Measurements from ENCODE around the gene NPFF. TPM values are rescaled to one million over a fixed set of nuclear protein-coding genes. Genes with fewer than 3 reads are reported as not detected.

Gene NPFF
- total and polyA plus RNA-seq, 4 donors, result 5.1 to 14.4 TPM; not detected in 2

- intact Hi-C loops (cut with DNase I), result no loop called here
- Histone ChIP-seq H3K4me3 (ENCODE audit: low read length in 2 of 2) (no peak overlapping the region), H3K36me3 (ENCODE audit: control insufficient read depth in 1 of 2, insufficient read depth in 2 of 2, low read length in 1 of 2) (peaks cover 6 to 12% of the 10 kb centered on the region in 2 donors), H3K9me3 (ENCODE audit: control insufficient read depth, low read length) (no peaks in the 10 kb centered on the region), H3K27me3 (ENCODE audit: control insufficient read depth in 1 of 2, insufficient read depth in 2 of 2, low read length in 1 of 2) (no peaks in the 10 kb centered on the region), H3K4me1 (ENCODE audit: control insufficient read depth in 1 of 2, insufficient read depth in 2 of 2, low read length in 2 of 2) (no peaks in the 10 kb centered on the region), H3K27ac (ENCODE audit: low read depth in 1 of 2, low read length in 2 of 2) (peak overlapping the region in 1 of 2 donors; percentile 4)
- ATAC-seq (ENCODE audit: low FRiP score) (no peak), DNase-seq (no peak)
- WGBS, 2 donors, result 61 to 67% methylated on average over 2 of the region's 2 CpGs
These were observed 30.5 kb downstream of the NPFF start for GRCh38 chr12:53476769-53477209.

DNA sequence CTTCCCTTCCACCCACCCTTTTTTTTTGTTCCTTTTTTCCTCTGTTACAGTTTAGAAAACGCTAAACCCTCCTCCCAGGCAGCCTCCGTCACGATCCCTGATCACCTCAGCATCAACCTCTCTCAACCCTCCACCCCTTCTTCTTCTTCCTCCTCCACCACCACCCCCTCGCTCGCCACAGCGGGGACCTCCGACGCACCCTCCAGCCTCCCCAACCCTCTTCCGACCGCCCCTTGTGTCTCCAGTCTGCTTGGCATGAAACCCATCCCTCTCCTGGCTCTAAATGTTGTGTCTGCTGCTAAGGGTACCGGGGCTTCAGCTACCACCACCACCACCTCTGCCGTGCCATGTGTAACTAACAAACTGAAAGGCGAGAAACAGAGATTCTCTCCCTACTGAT lies 32.5 kb downstream of the NPFF start:
- H3K27ac ChIP-seq (ENCODE audit: low read depth in 1 of 2, low read length in 2 of 2), result no peak overlapping the region
- H3K4me3 ChIP-seq (ENCODE audit: low read length in 2 of 2), result no peak overlapping the region
- 53 to 58% methylated on average over 13 of the region's 13 CpGs for WGBS, 2 donors
- H3K27me3 ChIP-seq (ENCODE audit: control insufficient read depth in 1 of 2, insufficient read depth in 2 of 2, low read length in 1 of 2), result no peaks in the 10 kb centered on the region
- no peaks in the 10 kb centered on the region for H3K9me3 ChIP-seq (ENCODE audit: control insufficient read depth, low read length)
- ATAC-seq (ENCODE audit: low FRiP score), result no peak
- no peak for DNase-seq
- H3K36me3 ChIP-seq (ENCODE audit: control insufficient read depth in 1 of 2, insufficient read depth in 2 of 2, low read length in 1 of 2), result peaks cover 5 to 9% of the 10 kb centered on the region in 2 donors
- no peaks in the 10 kb centered on the region for H3K4me1 ChIP-seq (ENCODE audit: control insufficient read depth in 1 of 2, insufficient read depth in 2 of 2, low read length in 2 of 2)
- intact Hi-C loops (cut with DNase I), result loop anchor here in 1 of 2 donors (5.0 kb wide), 1 partner anchor 37 kb away; no protein-coding TSS in a partner anchor

GRCh38 chr12:53474077-53474476 lies 33.2 kb downstream of the NPFF start:
- Histone ChIP-seq H3K4me1 (ENCODE audit: control insufficient read depth in 1 of 2, insufficient read depth in 2 of 2, low read length in 2 of 2) (no peaks in the 10 kb centered on the region), H3K9me3 (ENCODE audit: control insufficient read depth, low read length) (no peaks in the 10 kb centered on the region), H3K36me3 (ENCODE audit: control insufficient read depth in 1 of 2, insufficient read depth in 2 of 2, low read length in 1 of 2) (peaks cover 5 to 9% of the 10 kb centered on the region in 2 donors), H3K4me3 (ENCODE audit: low read length in 2 of 2) (no peak overlapping the region), H3K27me3 (ENCODE audit: control insufficient read depth in 1 of 2, insufficient read depth in 2 of 2, low read length in 1 of 2) (no peaks in the 10 kb centered on the region), H3K27ac (ENCODE audit: low read depth in 1 of 2, low read length in 2 of 2) (no peak overlapping the region)
- intact Hi-C loops (cut with DNase I), result loop anchor here in 1 of 2 donors (5.0 kb wide), 1 partner anchor 38 kb away; no protein-coding TSS in a partner anchor
- 50 to 55% methylated on average over 2 of the region's 2 CpGs for WGBS, 2 donors
- ATAC-seq (ENCODE audit: low FRiP score) (no peak), DNase-seq (no peak)

- Histone ChIP-seq H3K27ac (ENCODE audit: low read depth in 1 of 2, low read length in 2 of 2) (no peak overlapping the region), H3K27me3 (ENCODE audit: control insufficient read depth in 1 of 2, insufficient read depth in 2 of 2, low read length in 1 of 2) (no peaks in the 10 kb centered on the region), H3K4me1 (ENCODE audit: control insufficient read depth in 1 of 2, insufficient read depth in 2 of 2, low read length in 2 of 2) (no peaks in the 10 kb centered on the region), H3K9me3 (ENCODE audit: control insufficient read depth, low read length) (no peaks in the 10 kb centered on the region), H3K36me3 (ENCODE audit: control insufficient read depth in 1 of 2, insufficient read depth in 2 of 2, low read length in 1 of 2) (peaks cover 7 to 12% of the 10 kb centered on the region in 2 donors), H3K4me3 (ENCODE audit: low read length in 2 of 2) (no peak overlapping the region)
- intact Hi-C loops (cut with DNase I), result loop anchor here in 1 of 2 donors (5.0 kb wide), 1 partner anchor 40 kb away; no protein-coding TSS in a partner anchor
- DNase-seq (no peak), ATAC-seq (ENCODE audit: low FRiP score) (no peak)
- WGBS, 2 donors, result 90 to 93% methylated on average over 1 of the region's 1 CpG
These were observed 35.2 kb downstream of the NPFF start for GRCh38 chr12:53472056-53472582.

- ATAC-seq (ENCODE audit: low FRiP score) (no peak), DNase-seq (no peak)
- Histone ChIP-seq H3K27ac (ENCODE audit: low read depth in 1 of 2, low read length in 2 of 2) (no peak overlapping the region), H3K36me3 (ENCODE audit: control insufficient read depth in 1 of 2, insufficient read depth in 2 of 2, low read length in 1 of 2) (peaks cover 11 to 33% of the 10 kb centered on the region in 2 donors), H3K9me3 (ENCODE audit: control insufficient read depth, low read length) (no peaks in the 10 kb centered on the region), H3K4me1 (ENCODE audit: control insufficient read depth in 1 of 2, insufficient read depth in 2 of 2, low read length in 2 of 2) (no peaks in the 10 kb centered on the region), H3K4me3 (ENCODE audit: low read length in 2 of 2) (no peak overlapping the region), H3K27me3 (ENCODE audit: control insufficient read depth in 1 of 2, insufficient read depth in 2 of 2, low read length in 1 of 2) (no peaks in the 10 kb centered on the region)
- intact Hi-C loops (cut with DNase I), result no loop called here
- 62 to 67% methylated on average over 1 of the region's 1 CpG for WGBS, 2 donors
These were observed 39.0 kb downstream of the NPFF start for GRCh38 chr12:53468282-53468681.

GRCh38 chr12:53467880-53468279 lies 39.4 kb downstream of the NPFF start:
- Histone ChIP-seq H3K4me3 (ENCODE audit: low read length in 2 of 2) (no peak overlapping the region), H3K9me3 (ENCODE audit: control insufficient read depth, low read length) (no peaks in the 10 kb centered on the region), H3K27me3 (ENCODE audit: control insufficient read depth in 1 of 2, insufficient read depth in 2 of 2, low read length in 1 of 2) (no peaks in the 10 kb centered on the region), H3K27ac (ENCODE audit: low read depth in 1 of 2, low read length in 2 of 2) (no peak overlapping the region), H3K36me3 (ENCODE audit: control insufficient read depth in 1 of 2, insufficient read depth in 2 of 2, low read length in 1 of 2) (peaks cover 11 to 33% of the 10 kb centered on the region in 2 donors), H3K4me1 (ENCODE audit: control insufficient read depth in 1 of 2, insufficient read depth in 2 of 2, low read length in 2 of 2) (no peaks in the 10 kb centered on the region)
- DNase-seq, result no peak
- no peak for ATAC-seq (ENCODE audit: low FRiP score)
- 69 to 80% methylated on average over 2 of the region's 2 CpGs for WGBS, 2 donors
- intact Hi-C loops (cut with DNase I), result no loop called here

DNA sequence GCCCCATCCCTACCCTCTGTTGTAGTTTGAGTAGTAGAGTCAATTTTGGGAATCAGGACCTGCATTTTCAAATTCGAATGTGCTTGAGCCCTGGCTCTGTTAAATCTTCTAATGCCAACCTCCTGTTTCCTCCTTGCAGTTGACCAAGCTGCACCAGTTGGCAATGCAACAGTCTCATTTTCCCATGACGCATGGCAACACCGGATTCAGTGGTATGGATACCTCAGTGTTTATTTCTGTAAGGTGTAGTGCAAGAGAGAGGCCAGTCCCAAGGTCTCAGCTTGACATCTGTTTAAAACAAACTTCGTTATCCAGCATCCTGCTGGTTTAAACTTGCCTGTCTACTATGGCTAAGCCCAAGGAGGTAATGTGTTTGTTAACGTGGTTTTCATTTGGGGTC lies 40.2 kb downstream of the NPFF start:
- DNase-seq (no peak), ATAC-seq (ENCODE audit: low FRiP score) (no peak)
- no peaks in the 10 kb centered on the region for H3K27me3 ChIP-seq (ENCODE audit: control insufficient read depth in 1 of 2, insufficient read depth in 2 of 2, low read length in 1 of 2)
- intact Hi-C loops (cut with DNase I), result no loop called here
- no peak overlapping the region for H3K27ac ChIP-seq (ENCODE audit: low read depth in 1 of 2, low read length in 2 of 2)
- peaks cover 11 to 34% of the 10 kb centered on the region in 2 donors for H3K36me3 ChIP-seq (ENCODE audit: control insufficient read depth in 1 of 2, insufficient read depth in 2 of 2, low read length in 1 of 2)
- H3K4me3 ChIP-seq (ENCODE audit: low read length in 2 of 2), result no peak overlapping the region
- 63 to 71% methylated on average over 5 of the region's 5 CpGs for WGBS, 2 donors
- no peaks in the 10 kb centered on the region for H3K4me1 ChIP-seq (ENCODE audit: control insufficient read depth in 1 of 2, insufficient read depth in 2 of 2, low read length in 2 of 2)
- H3K9me3 ChIP-seq (ENCODE audit: control insufficient read depth, low read length), result no peaks in the 10 kb centered on the region

GRCh38 chr12:53466640-53467039 lies 40.6 kb downstream of the NPFF start:
- Histone ChIP-seq H3K9me3 (ENCODE audit: control insufficient read depth, low read length) (no peaks in the 10 kb centered on the region), H3K4me1 (ENCODE audit: control insufficient read depth in 1 of 2, insufficient read depth in 2 of 2, low read length in 2 of 2) (no peaks in the 10 kb centered on the region), H3K27ac (ENCODE audit: low read depth in 1 of 2, low read length in 2 of 2) (no peak overlapping the region), H3K4me3 (ENCODE audit: low read length in 2 of 2) (no peak overlapping the region), H3K27me3 (ENCODE audit: control insufficient read depth in 1 of 2, insufficient read depth in 2 of 2, low read length in 1 of 2) (no peaks in the 10 kb centered on the region), H3K36me3 (ENCODE audit: control insufficient read depth in 1 of 2, insufficient read depth in 2 of 2, low read length in 1 of 2) (peaks cover 11 to 30% of the 10 kb centered on the region in 2 donors)
- WGBS, 2 donors, result 64 to 66% methylated on average over 4 of the region's 4 CpGs
- intact Hi-C loops (cut with DNase I), result no loop called here
- DNase-seq (no peak), ATAC-seq (ENCODE audit: low FRiP score) (no peak)

DNA sequence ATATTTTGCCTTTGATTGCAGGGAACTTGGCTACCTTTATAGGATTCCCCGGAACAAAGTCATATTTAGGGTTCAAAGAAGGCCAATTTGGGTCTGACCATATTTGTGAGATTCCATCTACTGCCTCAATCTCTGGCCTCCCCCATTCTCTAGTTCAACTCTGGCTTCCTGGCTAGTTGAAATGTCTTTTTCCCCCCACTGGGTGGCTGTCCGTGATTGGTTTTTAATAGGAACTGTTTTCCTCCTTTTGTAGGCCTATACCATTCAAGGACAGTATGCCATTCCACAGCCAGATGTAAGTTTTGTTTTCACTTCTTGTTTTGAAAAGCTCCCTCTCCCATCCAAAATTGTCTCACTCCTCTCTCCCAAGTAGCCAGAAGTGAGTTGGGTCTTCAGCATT lies 41.6 kb downstream of the NPFF start:
- 48 to 51% methylated on average over 2 of the region's 2 CpGs for WGBS, 2 donors
- DNase-seq (no peak), ATAC-seq (ENCODE audit: low FRiP score) (no peak)
- no peak overlapping the region for H3K27ac ChIP-seq (ENCODE audit: low read depth in 1 of 2, low read length in 2 of 2)
- H3K36me3 ChIP-seq (ENCODE audit: control insufficient read depth in 1 of 2, insufficient read depth in 2 of 2, low read length in 1 of 2), result peaks cover 14 to 30% of the 10 kb centered on the region in 2 donors
- H3K4me1 ChIP-seq (ENCODE audit: control insufficient read depth in 1 of 2, insufficient read depth in 2 of 2, low read length in 2 of 2), result no peaks in the 10 kb centered on the region
- no peaks in the 10 kb centered on the region for H3K9me3 ChIP-seq (ENCODE audit: control insufficient read depth, low read length)
- H3K4me3 ChIP-seq (ENCODE audit: low read length in 2 of 2), result no peak overlapping the region
- intact Hi-C loops (cut with DNase I), result no loop called here
- no peaks in the 10 kb centered on the region for H3K27me3 ChIP-seq (ENCODE audit: control insufficient read depth in 1 of 2, insufficient read depth in 2 of 2, low read length in 1 of 2)
